Epithelial cell of esophagus (primary cell): Measurements from ENCODE around the gene TTC27.
A peak's percentile ranks its signal among the peaks of the same experiment; 100 is the strongest.

ENCODE experiments used
- DNase-seq: peaks from one replicate; pipeline ENCODE4 v3.0.0; 2010; ENCODE audit warnings: low read depth
- H3K4me3 ChIP-seq: 2 replicates; pipeline ENCODE4 v1.5.1; 2011; ENCODE audit warnings: mild to moderate bottlenecking, low read length, control low read depth
- TF ChIP-seq, protein P1 (sequence below): IDR thresholded peaks from 2 replicates; pipeline ENCODE4 v1.5.1; 2011; ENCODE audit warnings: low read depth, mild to moderate bottlenecking, low read length, control low read depth, inconsistent platforms; ENCODE audit not compliant: insufficient read depth; ENCODE audit errors: missing control alignments

Gene TTC27

DNA sequence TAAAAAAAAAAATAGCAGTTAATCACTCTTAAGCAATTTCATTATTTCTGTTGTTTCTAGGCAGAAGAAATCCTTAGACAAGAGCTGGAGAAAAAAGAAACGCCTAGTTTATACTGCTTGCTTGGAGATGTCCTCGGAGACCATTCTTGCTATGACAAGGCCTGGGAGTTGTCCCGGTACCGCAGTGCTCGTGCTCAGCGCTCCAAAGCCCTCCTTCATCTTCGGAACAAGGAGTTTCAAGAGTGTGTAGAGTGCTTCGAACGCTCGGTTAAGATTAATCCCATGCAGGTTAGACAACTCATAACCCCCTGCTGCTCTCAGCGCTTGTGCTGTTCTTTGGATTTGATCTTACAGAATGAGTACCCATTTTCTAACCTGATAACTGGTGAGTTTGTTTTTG lies 130.4 kb downstream of the TTC27 start:
- TF ChIP-seq, protein P1, sequence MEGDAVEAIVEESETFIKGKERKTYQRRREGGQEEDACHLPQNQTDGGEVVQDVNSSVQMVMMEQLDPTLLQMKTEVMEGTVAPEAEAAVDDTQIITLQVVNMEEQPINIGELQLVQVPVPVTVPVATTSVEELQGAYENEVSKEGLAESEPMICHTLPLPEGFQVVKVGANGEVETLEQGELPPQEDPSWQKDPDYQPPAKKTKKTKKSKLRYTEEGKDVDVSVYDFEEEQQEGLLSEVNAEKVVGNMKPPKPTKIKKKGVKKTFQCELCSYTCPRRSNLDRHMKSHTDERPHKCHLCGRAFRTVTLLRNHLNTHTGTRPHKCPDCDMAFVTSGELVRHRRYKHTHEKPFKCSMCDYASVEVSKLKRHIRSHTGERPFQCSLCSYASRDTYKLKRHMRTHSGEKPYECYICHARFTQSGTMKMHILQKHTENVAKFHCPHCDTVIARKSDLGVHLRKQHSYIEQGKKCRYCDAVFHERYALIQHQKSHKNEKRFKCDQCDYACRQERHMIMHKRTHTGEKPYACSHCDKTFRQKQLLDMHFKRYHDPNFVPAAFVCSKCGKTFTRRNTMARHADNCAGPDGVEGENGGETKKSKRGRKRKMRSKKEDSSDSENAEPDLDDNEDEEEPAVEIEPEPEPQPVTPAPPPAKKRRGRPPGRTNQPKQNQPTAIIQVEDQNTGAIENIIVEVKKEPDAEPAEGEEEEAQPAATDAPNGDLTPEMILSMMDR, result no peak
- DNase-seq, result no peak
- no peak overlapping the region for H3K4me3 ChIP-seq

DNA sequence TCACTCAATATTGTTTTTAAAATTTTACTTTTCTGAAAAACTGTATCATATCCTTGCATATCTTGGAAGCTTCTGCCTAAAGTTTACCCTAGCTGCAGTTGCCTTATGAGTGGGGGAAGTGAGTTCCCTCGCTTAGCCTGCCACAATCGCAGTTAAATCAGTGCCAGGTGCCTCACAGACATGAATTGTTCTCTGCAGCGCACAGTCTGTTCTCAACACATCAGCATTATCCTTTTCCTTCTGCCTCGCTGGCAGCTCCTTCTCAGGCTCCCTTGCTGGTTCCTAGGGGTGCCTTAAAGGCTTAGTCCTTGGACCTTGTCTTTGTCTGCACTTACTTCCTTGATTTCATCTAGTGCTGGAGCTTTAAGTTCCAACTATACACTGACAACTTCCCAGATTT lies 132.8 kb downstream of the TTC27 start:
- TF ChIP-seq, protein P1, result no peak
- H3K4me3 ChIP-seq, result no peak overlapping the region
- DNase-seq, result no peak

DNA sequence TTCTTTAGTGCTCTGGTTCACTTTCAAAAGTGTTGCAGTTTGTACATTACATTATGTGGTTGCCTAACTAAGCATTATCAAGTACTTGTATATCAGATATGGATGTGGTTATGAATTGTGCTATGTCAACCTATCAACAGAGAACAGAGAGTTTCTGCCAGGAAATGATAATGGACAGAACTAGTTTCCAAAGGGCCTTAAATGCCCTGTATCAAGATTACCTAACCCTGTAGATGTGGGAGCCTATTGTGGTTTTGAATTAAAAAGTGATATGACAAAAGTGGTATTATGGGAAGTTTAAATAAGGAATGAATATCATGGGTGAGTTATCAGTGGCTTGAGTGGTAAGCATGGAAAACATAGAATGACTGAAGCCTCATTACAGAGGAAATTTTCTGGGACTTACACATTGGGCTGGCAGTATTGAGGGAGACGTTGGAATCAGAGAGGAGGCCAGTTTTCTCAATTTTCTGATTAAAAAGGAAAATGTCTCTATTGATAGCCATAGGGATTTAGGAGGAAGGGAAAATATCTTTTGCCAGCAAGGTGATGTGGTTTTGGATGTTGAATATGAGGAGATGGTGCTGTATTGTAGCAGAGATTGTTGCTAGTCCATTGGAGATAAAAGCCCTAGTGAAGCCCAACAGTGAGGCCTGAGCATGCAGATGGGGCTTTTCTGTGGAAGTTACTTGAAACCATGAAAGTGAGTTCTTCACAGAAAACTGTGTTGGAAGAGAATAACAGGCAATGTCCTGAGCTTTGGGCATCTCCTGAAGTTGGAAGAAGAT lies 140.7 kb downstream of the TTC27 start:
- TF ChIP-seq, protein P1, result no peak
- DNase-seq, result no peak
- H3K4me3 ChIP-seq, result no peak overlapping the region

DNA sequence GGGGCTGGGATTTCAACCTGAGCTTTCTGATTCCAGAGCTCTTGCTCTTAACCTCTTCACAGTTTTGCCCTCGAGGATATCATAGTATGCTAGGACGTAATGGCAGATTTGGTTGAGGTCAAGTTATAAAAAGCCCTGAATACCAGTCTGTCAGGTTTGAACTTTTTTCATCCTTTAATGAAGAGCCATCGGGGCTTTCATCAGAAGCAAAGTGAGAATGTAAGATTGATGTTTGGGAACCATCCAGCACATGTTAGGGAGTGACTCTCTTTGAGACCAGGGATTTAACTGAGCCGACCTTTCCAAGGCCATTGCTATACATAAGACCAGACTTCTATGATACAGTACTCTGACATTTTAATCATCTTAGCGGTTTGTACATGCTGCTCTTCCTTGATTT lies 142.5 kb downstream of the TTC27 start:
- no peak overlapping the region for H3K4me3 ChIP-seq
- no peak for DNase-seq
- TF ChIP-seq, protein P1, result no peak

DNA sequence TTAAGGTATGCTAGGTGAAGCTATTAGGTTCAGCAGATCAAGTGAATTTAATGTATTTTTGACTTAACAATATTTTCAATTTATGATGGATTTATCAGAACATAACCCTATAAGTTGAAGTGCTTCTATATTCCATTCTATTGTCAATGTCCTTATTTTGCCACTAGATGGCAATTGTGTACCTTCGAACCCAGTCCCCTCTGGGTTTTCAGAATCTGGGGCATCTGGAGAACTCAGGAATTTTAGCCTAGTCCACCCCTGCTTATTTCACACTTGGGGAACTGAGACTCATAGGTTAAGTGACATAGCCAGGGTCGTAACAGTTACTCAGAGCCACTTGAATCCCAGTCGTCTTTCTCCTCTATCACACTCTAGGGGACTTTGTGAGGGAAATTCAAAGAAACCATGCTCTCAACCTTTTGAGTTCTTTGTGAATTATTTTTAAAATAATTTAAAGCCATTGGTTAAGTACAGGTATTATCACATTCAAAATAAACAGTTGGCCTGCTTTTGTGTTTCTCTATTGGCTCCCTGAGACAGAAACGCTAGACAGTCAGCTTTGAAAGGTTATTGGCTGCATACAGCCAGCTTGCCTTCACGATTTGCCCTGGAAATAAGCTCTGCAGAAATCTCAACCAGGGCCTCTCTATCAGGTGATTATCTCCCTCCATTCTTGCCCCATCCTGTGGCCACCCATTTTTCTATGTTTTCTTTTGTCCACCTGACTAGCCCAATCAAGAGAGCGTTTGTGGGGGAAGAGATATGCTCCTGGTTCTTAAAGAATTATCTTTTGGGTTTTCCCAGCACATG lies 145.0 kb downstream of the TTC27 start:
- peak; percentile 50 for DNase-seq
- TF ChIP-seq, protein P1, result peak; percentile 71
- no peak overlapping the region for H3K4me3 ChIP-seq

DNA sequence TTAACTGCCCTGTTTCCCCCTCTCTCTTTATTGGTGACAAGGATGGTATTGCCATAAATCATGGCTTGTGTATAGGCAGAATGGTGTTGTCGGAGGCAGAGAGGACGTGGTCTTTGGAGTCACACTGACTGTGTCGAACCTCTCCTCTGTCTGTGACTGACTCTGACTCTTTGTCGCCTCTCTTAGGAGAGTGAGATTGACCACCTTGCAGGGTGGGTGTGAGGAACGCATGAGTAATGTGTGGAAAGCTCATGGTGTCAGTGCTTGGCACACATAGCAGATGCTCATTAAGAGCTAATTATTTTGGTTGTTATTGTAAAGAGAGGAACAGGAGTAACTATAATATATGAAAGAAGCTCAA lies 145.6 kb downstream of the TTC27 start:
- no peak for DNase-seq
- no peak overlapping the region for H3K4me3 ChIP-seq
- TF ChIP-seq, protein P1, result no peak
